SK-N-MC (cell line): ENCODE data around the gene OBSCN.
"Not testable (repeated sequence)": the region's sequence is repeated elsewhere in the genome, so short reads cannot be mapped to it uniquely, and the experiment has no call there.

Source experiments
- DNase-seq: peaks from one replicate; pipeline ENCODE4 v3.0.0-alpha.2; 2011; ENCODE audit warnings: low read depth, low spot score
- H3K27ac ChIP-seq: fragments of 200-600 bp; sonication (generic); 2 replicates; pipeline ENCODE4 v1.5.1; 2016; ENCODE audit warnings: mixed run types
- H3K36me3 ChIP-seq: fragments of 200-600 bp; sonication (generic); 2 replicates; pipeline ENCODE4 v1.6.1; 2017; ENCODE audit warnings: antibody characterized with exemption, low read length, mixed read lengths; ENCODE audit not compliant: insufficient read depth
- H3K4me3 ChIP-seq: fragments of 200-600 bp; sonication (generic); 2 replicates; pipeline ENCODE4 v1.5.1; 2016
- H3K9ac ChIP-seq: fragments of 200-600 bp; sonication (generic); 2 replicates; pipeline ENCODE4 v1.8.0; 2017; ENCODE audit warnings: mixed run types, mixed read lengths; ENCODE audit not compliant: insufficient read length
- H3K9me3 ChIP-seq: fragments of 200-600 bp; sonication (generic); 2 replicates; pipeline ENCODE4 v1.6.1; 2017; ENCODE audit warnings: low read depth, mild to moderate bottlenecking, antibody characterized with exemption, low read length, moderate library complexity, mixed read lengths
- EZH2 ChIP-seq: fragments of 200-600 bp; sonication (generic); IDR thresholded peaks from one replicate; pipeline ENCODE4 v1.6.1; 2017; ENCODE audit warnings: antibody characterized with exemption
- FOXP2 ChIP-seq: optimal IDR thresholded peaks from 2 replicates; pipeline ENCODE3; 2011; ENCODE audit warnings: mild to moderate bottlenecking, moderate library complexity; ENCODE audit not compliant: insufficient read depth; ENCODE audit errors: extremely low read length, control extremely low read depth
- POLR2AphosphoS5 ChIP-seq: IDR thresholded peaks from 2 replicates; pipeline ENCODE4 v1.6.1; 2012; ENCODE audit warnings: mild to moderate bottlenecking, low read depth, low read length, borderline replicate concordance

Gene OBSCN

DNA sequence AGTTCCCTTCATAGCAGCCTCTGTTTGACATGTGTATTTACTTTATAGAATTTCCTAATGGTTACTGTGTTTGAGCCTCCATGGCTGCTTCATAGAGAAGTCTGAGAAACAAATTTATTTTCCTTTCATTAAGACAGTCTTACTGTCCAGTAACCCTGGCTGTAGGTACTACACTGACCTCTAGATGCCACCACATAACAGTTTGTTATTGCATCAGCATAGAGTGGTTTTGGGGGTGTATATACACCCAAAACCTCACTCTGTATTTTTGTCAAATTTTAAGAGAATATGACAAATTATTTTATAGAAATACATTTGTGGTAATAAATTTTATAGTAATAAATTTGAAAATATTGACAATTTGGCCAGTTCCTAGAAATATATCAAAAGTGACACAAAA is 57.3 kb downstream of the OBSCN start:
- no peak overlapping the region for H3K4me3 ChIP-seq
- no peak for DNase-seq
- H3K36me3 ChIP-seq = peaks cover 7% of the 10 kb centered on the region
- no peak overlapping the region for H3K27ac ChIP-seq
- H3K9ac ChIP-seq = no peak overlapping the region
- peaks cover 6% of the 10 kb centered on the region; the same call in 1 of the 2 replicates for H3K9me3 ChIP-seq
- TF ChIP-seq FOXP2 (no peak), EZH2 (no peak), POLR2AphosphoS5 (no peak)

DNA sequence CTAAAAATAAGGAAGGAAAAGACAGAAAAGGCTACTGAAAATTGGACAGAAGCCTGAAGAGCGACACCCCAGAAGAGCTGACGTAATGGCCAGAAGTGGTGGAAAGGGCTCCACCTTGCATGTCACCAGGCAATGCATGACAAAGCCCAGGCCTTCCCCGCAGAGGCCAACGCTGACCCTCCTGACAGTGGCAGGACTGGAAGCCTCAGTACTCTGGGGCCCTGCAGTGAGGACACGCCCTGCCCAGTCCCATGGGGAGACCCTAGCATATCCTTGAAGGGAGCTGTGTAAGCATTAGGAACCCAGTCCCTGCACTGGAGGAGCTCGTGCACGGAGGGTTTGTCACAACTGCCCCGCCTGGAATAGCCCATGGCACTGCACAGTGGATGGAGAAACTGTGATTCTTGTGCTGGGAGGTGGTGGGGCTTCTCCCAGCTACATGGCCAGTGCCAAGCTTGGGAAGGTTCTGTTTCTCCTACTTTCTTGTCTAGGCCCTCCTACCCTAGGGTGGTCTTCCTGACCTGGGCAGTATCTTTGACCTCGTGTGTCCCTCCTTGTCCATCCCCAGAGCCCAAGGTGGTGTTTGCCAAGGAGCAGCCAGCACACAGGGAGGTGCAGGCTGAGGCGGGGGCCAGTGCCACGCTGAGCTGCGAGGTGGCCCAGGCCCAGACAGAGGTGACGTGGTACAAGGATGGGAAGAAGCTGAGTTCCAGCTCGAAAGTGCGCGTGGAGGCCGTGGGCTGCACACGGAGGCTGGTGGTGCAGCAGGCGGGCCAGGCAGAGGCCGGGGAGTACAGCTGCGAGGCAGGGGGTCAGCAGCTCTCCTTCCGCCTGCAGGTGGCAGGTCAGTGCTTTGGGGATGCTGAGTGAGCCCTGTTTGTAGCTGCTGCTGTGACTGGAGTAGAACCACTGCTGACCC is 60.4 kb downstream of the OBSCN start:
- TF ChIP-seq POLR2AphosphoS5 = no peak
- no peak for TF ChIP-seq FOXP2
- TF ChIP-seq EZH2 = no peak
- no peak for DNase-seq
- no peaks in the 10 kb centered on the region for H3K9me3 ChIP-seq
- no peak overlapping the region for H3K27ac ChIP-seq
- no peak overlapping the region for H3K9ac ChIP-seq
- H3K36me3 ChIP-seq = no peaks in the 10 kb centered on the region
- H3K4me3 ChIP-seq = no peak overlapping the region

DNA sequence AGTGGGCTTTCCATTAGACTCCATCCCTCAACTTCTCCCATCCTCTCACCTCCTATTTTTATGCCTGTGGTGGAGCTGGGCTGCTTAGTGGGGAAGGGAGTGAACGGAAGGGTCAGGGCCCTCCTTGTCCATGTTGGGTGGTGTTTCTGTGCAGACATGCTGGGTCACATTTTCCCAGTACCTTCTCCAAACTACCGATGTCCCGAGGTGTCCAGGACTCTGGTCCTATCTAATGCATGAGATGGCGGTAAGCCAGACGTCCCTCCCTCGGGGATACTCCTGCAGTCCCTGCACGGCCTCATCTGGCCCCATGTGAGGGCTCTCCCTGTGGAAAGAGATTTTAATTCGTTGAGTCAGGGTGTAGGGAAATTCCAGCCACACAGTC is 61.0 kb downstream of the OBSCN start:
- H3K9me3 ChIP-seq = no peaks in the 10 kb centered on the region
- TF ChIP-seq FOXP2 (no peak), POLR2AphosphoS5 (no peak), EZH2 (no peak)
- no peak overlapping the region for H3K4me3 ChIP-seq
- H3K36me3 ChIP-seq = no peaks in the 10 kb centered on the region
- no peak overlapping the region for H3K27ac ChIP-seq
- no peak for DNase-seq
- H3K9ac ChIP-seq = no peak overlapping the region

DNA sequence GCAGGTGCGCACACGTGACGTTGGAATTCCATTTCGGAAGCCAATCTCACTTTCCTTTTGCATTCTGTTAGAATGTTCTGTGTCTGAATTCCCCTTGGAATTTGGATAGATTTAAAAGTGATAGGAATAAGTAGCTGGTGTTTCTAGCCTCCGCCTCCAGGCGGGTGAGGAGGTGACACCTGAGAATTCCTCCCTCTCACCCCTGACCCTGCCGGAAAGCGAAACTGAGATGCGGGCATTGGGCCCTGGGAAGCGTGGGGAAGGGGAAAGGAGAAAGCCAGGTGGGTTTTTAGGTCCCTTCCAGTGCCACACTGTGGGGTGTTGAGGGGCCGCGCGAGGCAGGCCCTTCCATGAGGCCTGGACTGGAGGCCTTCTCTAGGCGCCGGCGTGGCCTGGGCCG is 61.6 kb downstream of the OBSCN start:
- not testable (repeated sequence) for H3K9ac ChIP-seq, DNase-seq, H3K4me3 ChIP-seq, H3K9me3 ChIP-seq, H3K27ac ChIP-seq, H3K36me3 ChIP-seq

DNA sequence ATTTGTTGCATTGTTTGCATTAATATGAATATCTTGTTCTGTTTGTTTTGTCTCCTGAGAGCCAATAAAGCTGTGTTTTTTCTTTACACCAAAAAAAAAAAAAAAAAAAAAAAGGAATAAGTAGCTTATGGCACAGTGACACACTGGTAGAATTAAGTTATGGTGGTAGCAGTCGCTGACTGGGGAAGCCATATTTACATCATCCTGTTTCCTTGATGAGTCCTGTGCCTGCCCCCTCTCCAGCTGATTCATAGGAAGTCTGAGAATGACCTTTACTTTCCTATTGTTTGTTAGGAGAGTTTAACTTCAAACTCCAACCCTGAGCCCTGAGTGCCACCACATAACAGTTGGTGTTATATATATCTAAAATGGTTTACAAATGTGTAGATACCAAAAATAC is 62.2 kb downstream of the OBSCN start:
- no peak for DNase-seq
- Histone ChIP-seq H3K4me3 (no peak overlapping the region), H3K27ac (no peak overlapping the region), H3K36me3 (no peaks in the 10 kb centered on the region), H3K9me3 (no peaks in the 10 kb centered on the region), H3K9ac (no peak overlapping the region)
- no peak for TF ChIP-seq EZH2
- TF ChIP-seq FOXP2 = no peak
- TF ChIP-seq POLR2AphosphoS5 = no peak

DNA sequence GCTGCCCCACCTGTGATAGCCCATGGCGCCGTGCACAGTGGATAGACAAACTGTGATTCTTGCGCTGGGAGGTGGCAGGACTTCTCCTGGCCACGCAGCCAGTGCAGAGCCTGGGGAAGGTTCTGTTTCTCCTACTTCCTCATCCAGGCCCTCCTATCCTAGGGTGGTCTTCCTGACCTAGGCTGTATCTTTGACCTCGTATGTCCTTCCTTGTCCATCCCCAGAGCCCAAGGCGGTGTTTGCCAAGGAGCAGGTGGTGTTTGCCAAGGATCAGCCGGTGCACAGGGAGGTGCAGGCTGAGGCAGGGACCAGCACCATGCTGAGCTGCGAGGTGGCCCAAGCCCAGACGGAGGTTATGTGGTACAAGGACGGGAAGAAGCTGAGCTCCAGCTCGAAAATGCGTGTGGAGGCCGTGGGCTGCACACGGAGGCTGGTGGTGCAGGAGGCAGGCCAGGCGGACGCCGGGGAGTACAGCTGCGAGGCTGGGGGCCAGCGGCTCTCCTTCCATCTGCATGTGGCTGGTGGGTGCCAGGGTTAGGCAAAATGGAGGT is 63.9 kb downstream of the OBSCN start:
- no peak overlapping the region for H3K9ac ChIP-seq
- no peaks in the 10 kb centered on the region for H3K36me3 ChIP-seq
- DNase-seq = no peak
- no peak overlapping the region for H3K27ac ChIP-seq
- H3K9me3 ChIP-seq = no peaks in the 10 kb centered on the region
- TF ChIP-seq FOXP2 (no peak), EZH2 (no peak), POLR2AphosphoS5 (no peak)
- no peak overlapping the region for H3K4me3 ChIP-seq

DNA sequence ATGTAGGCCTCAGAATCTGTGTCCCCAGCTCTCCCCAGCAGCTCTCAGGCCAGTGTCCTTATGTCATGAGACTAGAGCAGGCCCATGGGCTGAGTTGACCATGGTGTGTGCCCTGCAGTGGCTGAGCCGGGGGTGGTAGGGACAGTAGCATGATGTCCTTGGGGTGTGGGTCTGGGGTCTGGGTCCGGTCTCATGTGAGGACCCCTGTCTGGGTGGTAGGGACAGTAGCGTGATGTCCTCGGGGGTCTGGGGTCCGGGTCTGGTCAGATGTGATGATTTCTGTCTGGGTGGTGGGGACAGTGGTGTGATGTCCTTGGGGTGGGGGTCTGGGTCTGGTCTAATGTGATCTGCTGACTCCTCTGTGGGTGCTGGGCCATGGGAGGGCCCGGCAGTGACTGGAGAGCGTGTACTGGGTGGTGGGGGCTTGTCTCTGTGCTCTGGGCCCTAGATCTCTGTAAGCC is 64.5 kb downstream of the OBSCN start:
- no peak overlapping the region for H3K27ac ChIP-seq
- no peak for DNase-seq
- no peak overlapping the region for H3K4me3 ChIP-seq
- H3K9me3 ChIP-seq = no peaks in the 10 kb centered on the region
- no peaks in the 10 kb centered on the region for H3K36me3 ChIP-seq
- TF ChIP-seq POLR2AphosphoS5 (no peak), EZH2 (no peak), FOXP2 (no peak)
- no peak overlapping the region for H3K9ac ChIP-seq

DNA sequence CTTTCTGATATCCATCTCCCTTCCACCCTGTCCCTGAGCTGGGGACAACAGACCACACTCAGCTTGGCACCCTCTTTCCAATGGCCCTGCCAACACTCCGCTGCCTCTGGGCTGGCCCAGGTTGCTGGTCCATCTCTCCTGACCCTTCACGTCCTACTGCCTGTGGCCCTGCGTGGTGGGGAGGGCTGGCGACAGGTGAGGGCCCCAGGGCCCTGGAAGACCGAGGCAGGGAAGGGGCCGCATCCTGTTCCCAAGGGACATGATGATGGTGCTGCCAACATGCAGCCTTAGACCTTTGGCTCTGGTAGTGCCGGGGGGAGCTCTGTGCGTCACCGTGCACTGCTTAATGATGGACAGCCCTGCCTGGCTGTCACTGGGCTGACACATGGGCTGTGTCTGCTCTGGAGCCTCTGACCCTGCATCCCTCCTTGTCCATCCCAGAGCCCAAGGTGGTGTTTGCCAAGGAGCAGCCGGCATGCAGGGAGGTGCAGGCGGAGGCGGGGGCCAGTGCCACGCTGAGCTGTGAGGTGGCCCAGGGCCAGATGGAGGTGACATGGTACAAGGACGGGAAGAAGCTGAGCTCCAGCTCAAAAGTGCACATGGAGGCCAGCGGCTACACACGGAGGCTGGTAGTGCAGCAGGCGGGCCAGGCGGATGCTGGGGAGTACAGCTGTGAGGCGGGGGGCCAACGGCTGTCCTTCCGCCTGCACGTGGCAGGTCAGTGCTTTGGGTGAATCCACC is 65.2 kb downstream of the OBSCN start:
- H3K36me3 ChIP-seq = no peaks in the 10 kb centered on the region
- H3K27ac ChIP-seq = no peak overlapping the region
- H3K9me3 ChIP-seq = no peaks in the 10 kb centered on the region
- DNase-seq = no peak
- no peak for TF ChIP-seq FOXP2
- TF ChIP-seq EZH2 = no peak
- TF ChIP-seq POLR2AphosphoS5 = no peak
- H3K9ac ChIP-seq = no peak overlapping the region
- H3K4me3 ChIP-seq = no peak overlapping the region
